Measurements from ENCODE around the gene GART.

DNA sequence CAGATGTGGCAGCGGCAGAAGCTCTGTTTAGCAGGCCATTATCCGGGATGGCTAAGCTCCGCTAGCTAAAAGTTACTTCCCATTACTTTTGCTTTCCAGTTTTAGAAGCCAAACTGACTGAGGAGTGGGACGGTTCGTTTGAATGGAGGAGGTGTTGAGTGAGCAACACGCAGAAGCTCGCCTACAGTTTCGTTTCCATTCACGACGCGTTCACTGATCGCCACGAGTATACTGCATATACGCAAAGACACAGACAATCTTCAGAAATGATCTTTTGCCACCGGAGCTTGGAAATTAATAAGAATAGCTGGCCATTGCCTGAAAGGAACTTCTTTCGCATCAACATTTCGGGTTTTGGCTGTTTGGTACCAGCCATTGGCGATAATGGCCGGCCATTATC lies 15.5 kb upstream of the GART start:
- TF ChIP-seq POLR2AphosphoS5 (IDR thresholded peaks at IDR 0.05), result no peak
- TF ChIP-seq, protein P1, sequence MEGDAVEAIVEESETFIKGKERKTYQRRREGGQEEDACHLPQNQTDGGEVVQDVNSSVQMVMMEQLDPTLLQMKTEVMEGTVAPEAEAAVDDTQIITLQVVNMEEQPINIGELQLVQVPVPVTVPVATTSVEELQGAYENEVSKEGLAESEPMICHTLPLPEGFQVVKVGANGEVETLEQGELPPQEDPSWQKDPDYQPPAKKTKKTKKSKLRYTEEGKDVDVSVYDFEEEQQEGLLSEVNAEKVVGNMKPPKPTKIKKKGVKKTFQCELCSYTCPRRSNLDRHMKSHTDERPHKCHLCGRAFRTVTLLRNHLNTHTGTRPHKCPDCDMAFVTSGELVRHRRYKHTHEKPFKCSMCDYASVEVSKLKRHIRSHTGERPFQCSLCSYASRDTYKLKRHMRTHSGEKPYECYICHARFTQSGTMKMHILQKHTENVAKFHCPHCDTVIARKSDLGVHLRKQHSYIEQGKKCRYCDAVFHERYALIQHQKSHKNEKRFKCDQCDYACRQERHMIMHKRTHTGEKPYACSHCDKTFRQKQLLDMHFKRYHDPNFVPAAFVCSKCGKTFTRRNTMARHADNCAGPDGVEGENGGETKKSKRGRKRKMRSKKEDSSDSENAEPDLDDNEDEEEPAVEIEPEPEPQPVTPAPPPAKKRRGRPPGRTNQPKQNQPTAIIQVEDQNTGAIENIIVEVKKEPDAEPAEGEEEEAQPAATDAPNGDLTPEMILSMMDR (IDR thresholded peaks at IDR 0.05), result no peak
- no peak for TF ChIP-seq EP300 (IDR thresholded peaks at IDR 0.05)
